Limb (tissue), 2 donors: ENCODE measurements around the gene EML4.

Experiments
- DNase-seq, 2 donors: peaks; one replicate each; pipeline ENCODE4 v3.0.0-alpha.2; 2016; ENCODE audit errors: extremely low spot score in 2 of 2

The EML4 gene

GRCh38 chr2:42224422-42225067 lies 55.4 kb downstream of the EML4 start:
- DNase-seq, result no peak

GRCh38 chr2:42225573-42225972 lies 56.4 kb downstream of the EML4 start:
- no peak for DNase-seq

- no peak for DNase-seq
Observed at GRCh38 chr2:42227491-42227890, 58.3 kb downstream of the EML4 start.

GRCh38 chr2:42228101-42228500 lies 58.9 kb downstream of the EML4 start:
- no peak for DNase-seq

GRCh38 chr2:42229949-42230348 lies 60.8 kb downstream of the EML4 start:
- no peak for DNase-seq

GRCh38 chr2:42230891-42231290 lies 61.7 kb downstream of the EML4 start:
- DNase-seq, result no peak

- DNase-seq, result no peak
Observed at GRCh38 chr2:42232024-42232423, 62.9 kb downstream of the EML4 start.

GRCh38 chr2:42233976-42234441 lies 64.9 kb downstream of the EML4 start:
- no peak for DNase-seq

GRCh38 chr2:42236911-42237310 lies 67.8 kb downstream of the EML4 start:
- DNase-seq, result no peak

GRCh38 chr2:42238644-42239288 lies 69.6 kb downstream of the EML4 start:
- no peak for DNase-seq

- DNase-seq, result no peak
Observed at GRCh38 chr2:42239289-42239661, 70.1 kb downstream of the EML4 start.

- DNase-seq, result no peak
Observed at GRCh38 chr2:42239811-42240210, 70.7 kb downstream of the EML4 start.

- no peak for DNase-seq
Observed at GRCh38 chr2:42241517-42241916, 72.4 kb downstream of the EML4 start.

GRCh38 chr2:42243297-42243696 lies 74.1 kb downstream of the EML4 start:
- DNase-seq, result no peak

- no peak for DNase-seq
Observed at GRCh38 chr2:42244520-42244919, 75.4 kb downstream of the EML4 start.

GRCh38 chr2:42245396-42245795 lies 76.2 kb downstream of the EML4 start:
- DNase-seq, result no peak

GRCh38 chr2:42246562-42246961 lies 77.4 kb downstream of the EML4 start:
- peak in 1 of 2 donors; percentile 73 for DNase-seq

- DNase-seq, result no peak
Observed at GRCh38 chr2:42248846-42249245, 79.7 kb downstream of the EML4 start.

GRCh38 chr2:42249284-42249683 lies 80.1 kb downstream of the EML4 start:
- no peak for DNase-seq

GRCh38 chr2:42249887-42250286 lies 80.7 kb downstream of the EML4 start:
- DNase-seq, result peak in 1 of 2 donors; percentile 40

- no peak for DNase-seq
Observed at GRCh38 chr2:42250925-42251324, 81.8 kb downstream of the EML4 start.

GRCh38 chr2:42252464-42252863 lies 83.3 kb downstream of the EML4 start:
- DNase-seq, result no peak

GRCh38 chr2:42254186-42254895 lies 85.2 kb downstream of the EML4 start:
- peak in 1 of 2 donors; percentile 12 for DNase-seq
